Endometrial microvascular endothelial cells (primary cell): ENCODE data around the gene CLDN8. TPM values are rescaled to one million over a fixed set of nuclear protein-coding genes. Genes with fewer than 3 reads are reported as not detected.

Experiments used
- in situ Hi-C: cut with HindIII; loops from 2 replicates; pipeline ENCODE4 v1.10.0; 2017; ENCODE audit warnings: low sequenced_read_pairs, low pct_unique_long_range_greater_than_20kb; ENCODE audit errors: inconsistent ontology term
- total RNA-seq: library from RNA; depleted of rRNA; stranded (reverse); fragments of >200 nt; gene quantifications from one replicate; pipeline ENCODE4 v1.2.3, GENCODE V29; 2015; ENCODE audit errors: inconsistent ontology term

Gene CLDN8
- total RNA-seq, 1 donor from 2014 or later = not detected

DNA sequence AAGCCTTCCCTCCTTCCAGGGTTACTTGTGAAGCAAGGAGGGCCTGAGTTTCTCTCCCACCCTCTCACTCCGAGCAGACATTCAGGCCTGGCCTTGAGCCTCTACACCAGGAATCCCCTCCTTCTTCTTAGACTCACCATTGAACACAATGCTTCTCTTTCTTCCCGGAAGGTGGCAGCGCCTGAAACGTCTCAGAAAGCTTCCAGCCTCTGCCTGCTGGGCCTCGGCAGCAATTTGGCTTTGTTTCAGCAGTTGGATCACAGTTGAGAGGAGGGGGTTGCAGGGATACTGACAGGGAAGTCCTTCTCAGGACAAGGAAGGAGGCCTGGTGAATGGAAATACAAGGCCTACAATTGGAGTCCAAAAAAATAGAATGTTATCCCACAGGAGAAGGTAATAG is 6.3 kb downstream of the CLDN8 start:
- in situ Hi-C loops = no loop called here

DNA sequence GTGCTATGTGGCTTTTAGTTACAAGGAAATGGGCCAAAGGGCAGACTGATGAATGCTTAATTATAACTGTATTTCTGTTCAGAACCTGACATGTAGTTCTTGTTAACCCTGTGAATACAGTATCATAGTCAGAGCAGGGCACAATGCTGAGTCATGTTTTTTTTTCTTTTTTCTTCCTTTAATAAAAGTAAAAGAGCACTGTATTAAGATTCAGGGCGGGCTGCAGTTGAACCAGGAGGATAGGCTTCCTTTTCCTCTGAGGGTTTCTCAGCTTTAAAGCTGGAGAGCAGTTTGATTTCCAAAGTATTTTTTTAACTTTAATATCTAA is 8.7 kb downstream of the CLDN8 start:
- in situ Hi-C loops = no loop called here

DNA sequence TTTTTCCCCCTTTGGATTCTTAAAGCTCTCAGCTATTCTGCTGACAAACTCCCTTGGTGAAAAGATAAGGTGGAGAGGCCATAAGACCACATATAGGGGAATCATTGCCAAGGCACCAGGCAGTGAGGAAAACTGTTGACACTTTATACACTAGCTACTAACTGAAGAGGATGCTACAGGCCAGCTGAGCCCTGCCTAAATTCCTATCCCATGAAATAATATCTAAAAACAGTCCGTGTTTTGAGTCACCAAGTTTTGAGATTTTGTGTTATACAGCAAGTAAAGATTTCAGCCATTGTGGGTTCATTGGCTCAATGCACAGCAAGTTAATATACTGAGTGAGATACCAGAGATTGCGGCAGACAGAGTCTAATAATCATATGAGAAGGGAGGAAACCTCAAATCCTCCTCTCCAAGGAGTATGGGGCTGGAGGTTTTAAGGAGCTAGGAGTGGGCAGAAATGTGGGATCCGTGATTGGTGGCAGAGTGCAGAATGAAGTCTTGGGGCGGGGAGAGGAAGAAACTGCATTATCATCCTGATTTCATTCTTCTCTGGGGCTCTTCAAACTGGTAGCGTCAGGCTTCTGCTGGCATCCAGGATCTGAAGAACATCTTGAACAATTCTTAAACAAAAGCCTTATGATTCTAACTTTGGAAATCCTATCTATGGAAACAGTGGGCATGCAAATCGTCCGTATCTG is 9.2 kb downstream of the CLDN8 start:
- in situ Hi-C loops = no loop called here

DNA sequence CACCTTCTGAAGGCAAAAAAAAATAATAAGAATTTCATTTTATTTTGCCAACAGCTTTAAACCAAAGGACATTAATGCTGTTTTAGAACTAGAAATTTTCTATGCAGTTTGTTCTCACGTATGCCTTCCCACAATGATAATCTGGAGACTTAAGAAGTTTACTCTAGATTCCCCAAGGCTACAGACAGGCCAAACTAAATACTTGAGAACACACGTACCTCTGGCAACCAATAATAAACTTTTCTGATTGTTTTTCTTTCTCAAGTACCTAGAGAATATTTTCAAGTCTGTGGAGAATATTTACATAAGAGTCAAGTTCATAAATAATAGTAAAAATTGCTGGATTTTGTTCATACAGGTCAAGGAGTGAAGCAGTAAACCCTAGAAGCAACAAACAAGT is 15.9 kb downstream of the CLDN8 start:
- in situ Hi-C loops = no loop called here

DNA sequence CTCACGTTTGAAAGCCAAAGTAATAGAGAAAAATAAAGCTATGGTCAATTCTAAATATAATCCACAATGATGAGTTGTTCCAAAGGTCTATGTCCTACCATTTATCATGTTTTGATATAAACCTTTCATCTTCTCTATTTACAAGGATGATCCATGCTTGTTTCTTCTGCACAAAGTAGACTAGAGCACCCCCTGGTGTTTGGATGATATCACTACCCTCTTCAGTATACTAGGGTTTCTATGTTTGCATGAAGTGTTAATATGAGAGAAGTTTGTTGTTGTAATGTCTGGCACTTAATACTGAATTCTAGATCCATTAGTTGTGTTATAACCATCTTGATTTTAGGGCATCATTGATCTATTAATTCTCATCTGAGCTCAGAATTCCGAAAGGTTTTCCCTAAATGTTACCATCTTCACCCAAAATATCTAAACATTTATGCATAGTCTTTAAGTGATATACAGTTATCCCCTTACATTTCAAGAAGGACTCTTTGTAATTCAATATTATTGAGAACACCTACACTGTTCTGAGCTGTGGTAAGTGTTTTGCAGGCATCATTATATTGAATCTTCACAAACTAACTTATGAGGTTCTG is 21.1 kb downstream of the CLDN8 start:
- in situ Hi-C loops = no loop called here

DNA sequence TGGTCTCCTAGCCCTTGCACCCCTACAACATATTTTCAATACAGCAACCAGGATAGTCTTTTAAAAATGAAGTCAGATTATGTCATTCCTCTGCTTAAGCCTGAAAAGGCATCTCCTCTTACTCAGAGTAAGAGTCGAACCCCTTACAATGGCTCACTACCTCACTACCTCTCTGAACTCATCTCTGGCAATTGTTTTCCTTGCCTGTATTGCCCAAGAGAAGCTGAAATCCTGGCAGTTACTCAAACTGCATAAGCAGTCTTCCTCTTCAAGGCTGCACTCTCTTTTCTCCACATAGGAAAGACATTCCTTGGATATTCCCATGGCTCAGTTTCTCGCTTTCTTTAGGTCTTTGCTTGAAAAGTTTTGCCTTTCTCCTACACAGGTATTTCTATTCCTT is 22.7 kb downstream of the CLDN8 start:
- in situ Hi-C loops = no loop called here

DNA sequence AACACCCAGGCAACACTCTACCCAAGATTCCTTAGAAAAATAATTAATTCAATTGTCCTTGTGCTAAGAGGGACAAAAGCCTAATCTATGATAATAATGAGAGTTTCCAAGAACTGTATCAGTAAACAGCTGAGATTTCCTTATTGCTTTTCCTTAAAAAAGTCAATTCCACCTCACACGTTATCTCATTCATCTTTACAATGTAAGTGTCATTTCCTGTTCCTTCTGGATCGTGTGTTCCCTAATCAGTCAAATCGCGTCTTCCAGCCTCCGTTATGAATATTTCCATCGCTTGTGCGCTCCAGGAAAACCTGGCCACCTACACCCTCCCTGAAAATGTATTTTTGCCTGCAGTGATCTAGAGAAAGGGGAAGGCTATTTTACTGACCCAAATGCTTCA is 25.3 kb downstream of the CLDN8 start:
- in situ Hi-C loops = no loop called here

DNA sequence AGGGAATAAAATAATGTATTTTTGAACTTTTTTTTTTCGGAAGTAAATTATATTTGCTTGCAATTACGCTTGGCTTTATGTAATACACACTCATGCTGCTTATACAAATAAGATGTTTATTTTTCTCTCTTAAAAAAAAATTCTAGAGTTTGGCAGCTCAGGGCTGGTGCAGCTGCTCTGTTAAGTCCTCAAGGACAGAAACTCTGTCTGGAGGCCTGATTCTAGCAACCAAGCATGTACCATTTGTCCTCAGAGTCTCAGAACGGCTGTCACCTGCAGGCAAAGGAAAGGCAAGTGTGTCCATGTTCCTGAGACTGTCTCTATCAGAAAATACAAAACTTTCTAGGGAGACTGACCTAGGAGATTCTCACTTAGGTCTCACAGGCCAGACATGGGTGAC is 26.1 kb downstream of the CLDN8 start:
- in situ Hi-C loops = no loop called here

DNA sequence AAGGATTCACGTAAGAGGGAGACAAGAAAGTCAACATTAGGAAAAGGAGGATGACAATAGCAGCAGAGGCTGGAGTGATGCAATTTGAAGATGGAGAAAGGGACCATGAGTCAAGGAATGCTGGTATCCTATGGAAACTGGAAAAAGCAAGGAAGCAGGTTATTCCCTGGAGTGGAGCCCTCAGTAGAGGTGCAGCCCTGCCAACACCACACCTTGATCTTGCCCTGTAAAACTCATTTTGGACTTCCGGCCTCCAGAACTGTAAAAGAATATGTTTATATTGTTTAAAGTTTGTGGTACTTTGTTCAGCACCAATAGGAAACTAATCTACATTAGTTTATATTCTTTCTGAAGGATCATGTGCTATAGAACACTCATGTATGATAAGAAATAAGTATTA is 29.7 kb downstream of the CLDN8 start:
- in situ Hi-C loops = no loop called here

DNA sequence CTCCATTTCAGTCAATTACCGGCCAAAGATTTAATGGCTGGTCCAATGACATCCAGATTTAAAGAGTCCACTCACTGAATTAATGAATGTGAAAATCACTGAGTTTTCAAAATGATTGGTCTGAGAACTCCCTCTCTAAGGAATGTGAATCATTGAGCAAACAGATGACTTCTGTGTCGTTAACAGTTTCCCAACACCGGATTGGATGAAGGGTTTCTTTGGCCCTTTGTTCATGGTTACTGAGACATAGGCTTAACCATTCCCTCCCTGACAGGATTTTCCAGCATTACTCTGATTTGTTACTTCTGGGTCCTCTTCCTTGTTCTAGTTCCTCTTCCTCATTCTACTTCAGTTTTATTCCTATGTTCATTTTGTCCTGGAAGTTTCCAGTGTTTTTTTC is 47.8 kb downstream of the CLDN8 start:
- in situ Hi-C loops = no loop called here

DNA sequence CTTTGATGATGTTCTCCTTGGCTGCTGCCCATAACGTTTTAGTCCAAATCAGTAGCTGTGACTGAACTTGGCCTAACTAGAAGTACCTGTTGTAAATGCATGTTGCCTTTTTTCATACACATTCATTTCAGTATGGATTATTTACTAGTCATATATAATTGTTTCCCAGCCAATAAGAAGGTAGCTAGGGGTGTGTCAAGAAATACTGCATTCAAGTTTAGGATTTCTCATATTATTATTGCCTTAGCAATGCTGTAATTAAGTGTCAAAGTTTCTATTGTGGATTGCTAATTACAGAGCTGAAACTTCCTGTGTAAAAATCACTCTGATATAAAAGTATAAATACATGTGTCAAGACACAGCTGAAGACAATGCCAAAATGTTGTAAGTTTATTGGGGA is 49.2 kb downstream of the CLDN8 start, which contains the start of gene CLDN17:
CLDN17 (minus strand) TSS at position 101 of the 400 bp plus-strand sequence. CDS start 188 bp downstream, outside the sequence.
- in situ Hi-C loops = no loop called here

DNA sequence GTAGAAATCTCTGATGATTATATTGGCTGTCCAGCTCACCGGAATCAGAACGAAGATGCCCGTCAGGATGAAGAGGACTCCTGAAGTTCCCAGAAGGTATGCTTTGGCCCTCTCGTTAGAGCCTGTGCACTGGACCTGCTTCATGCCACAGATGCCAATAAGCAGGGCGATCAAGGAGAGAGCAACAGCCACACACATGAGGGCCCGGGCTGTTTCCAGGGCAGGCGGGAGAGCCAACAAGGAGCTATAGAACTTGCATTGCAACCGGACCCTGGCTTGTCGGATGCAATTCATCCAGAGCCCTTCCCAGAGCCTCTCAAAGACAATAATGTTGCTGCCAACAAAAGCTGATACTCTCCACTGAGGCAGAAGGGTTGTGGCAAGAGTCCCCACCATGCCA is 49.7 kb downstream of the CLDN8 start:
- in situ Hi-C loops = no loop called here

DNA sequence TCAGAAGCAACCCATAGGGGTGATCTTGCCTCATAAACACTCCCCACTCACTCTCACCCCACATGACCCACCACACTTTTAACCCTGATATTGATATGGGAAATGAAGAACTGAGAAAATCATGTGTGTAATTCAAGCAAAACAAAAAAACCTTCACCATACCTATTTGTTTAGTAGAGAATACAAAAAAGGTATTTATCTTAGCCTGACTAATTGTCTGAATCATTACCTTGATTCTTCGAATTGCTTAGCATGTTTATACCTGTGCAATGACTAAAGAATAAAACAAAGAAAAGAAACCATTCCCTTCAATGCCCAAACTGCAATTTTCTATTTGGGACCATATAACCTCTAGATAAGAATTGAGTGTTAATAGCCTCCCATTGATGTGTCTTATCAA is 51.1 kb downstream of the CLDN8 start:
- in situ Hi-C loops = no loop called here

Other genes with a start within 250 kb of the CLDN8 start
- not detected for gene CLDN17, start 49.3 kb downstream of the CLDN8 start, total RNA-seq
- gene KRTAP24-1, start 66.9 kb upstream of the CLDN8 start, total RNA-seq = not detected
- not detected for gene KRTAP25-1, start 73.4 kb upstream of the CLDN8 start, total RNA-seq
- gene KRTAP26-1, start 104.2 kb upstream of the CLDN8 start, total RNA-seq = not detected
- gene KRTAP27-1, start 121.6 kb upstream of the CLDN8 start, total RNA-seq = not detected
- not detected for gene KRTAP23-1, start 132.5 kb upstream of the CLDN8 start, total RNA-seq
- gene KRTAP13-2, start 156.2 kb upstream of the CLDN8 start, total RNA-seq = not detected
- not detected for gene KRTAP13-1, start 179.9 kb upstream of the CLDN8 start, total RNA-seq
- not detected for gene KRTAP13-3, start 209.8 kb upstream of the CLDN8 start, total RNA-seq
- not detected for gene KRTAP13-4, start 214.1 kb upstream of the CLDN8 start, total RNA-seq
- not detected for gene KRTAP15-1, start 224.2 kb upstream of the CLDN8 start, total RNA-seq